Suprapubic skin (tissue), 4 donors: ENCODE results near the gene P2RY12. TPM values are rescaled to one million over a fixed set of nuclear protein-coding genes. Genes with fewer than 3 reads are reported as not detected.

Experiments used
- DNase-seq, 2 donors: peaks; one replicate each; pipeline ENCODE4 v3.0.0-alpha.2; 2019; ENCODE audit warnings: low spot score in 2 of 2
- H3K27ac ChIP-seq: fragments of 200-600 bp; sonication (generic); one replicate; pipeline ENCODE4 v1.5.1; 2019
- H3K27me3 ChIP-seq: fragments of 200-600 bp; sonication (generic); one replicate; pipeline ENCODE4 v1.5.1; 2019
- H3K36me3 ChIP-seq: fragments of 200-600 bp; sonication (generic); one replicate; pipeline ENCODE4 v1.5.1; 2019
- H3K4me1 ChIP-seq: fragments of 200-600 bp; sonication (generic); one replicate; pipeline ENCODE4 v1.5.1; 2019
- H3K4me3 ChIP-seq: fragments of 200-600 bp; sonication (generic); one replicate; pipeline ENCODE4 v1.5.1; 2019; ENCODE audit warnings: mild to moderate bottlenecking
- H3K9me3 ChIP-seq: fragments of 200-600 bp; sonication (generic); one replicate; pipeline ENCODE4 v1.5.1; 2019
- CTCF ChIP-seq, 2 donors: fragments of 200-600 bp in 1 of 2; fragments of 450-650 bp in 1 of 2; sonication (generic) in 1 of 2; IDR thresholded peaks; one replicate each; pipeline ENCODE4 v1.5.1; 2016 to 2019; ENCODE audit warnings: antibody characterized with exemption in 2 of 2, mild to moderate bottlenecking in 1 of 2, moderate library complexity in 1 of 2
- EP300 ChIP-seq: sonication (generic); formaldehyde crosslinking; IDR thresholded peaks from one replicate; pipeline ENCODE4 v1.6.1; 2017; ENCODE audit warnings: antibody characterized with exemption
- POLR2A ChIP-seq, 2 donors: fragments of 450-650 bp; IDR thresholded peaks; one replicate each; pipeline ENCODE4 v1.6.1; 2017; ENCODE audit warnings: antibody characterized with exemption in 2 of 2, mild to moderate bottlenecking in 2 of 2, moderate library complexity in 2 of 2
- POLR2AphosphoS5 ChIP-seq, 3 donors: sonication (generic); formaldehyde crosslinking; IDR thresholded peaks; one replicate each; pipeline ENCODE4 v1.6.1; 2017; ENCODE audit warnings: antibody characterized with exemption in 3 of 3
- WGBS: methylation state at CpG from one replicate; pipeline ENCODE4 v1.1.5; 2018; 5-methylcytosine and 5-hydroxymethylcytosine counted together
- total RNA-seq, 4 donors: library from RNA; depleted of rRNA; stranded (reverse); fragments of >200 nt; gene quantifications; one replicate each; pipeline ENCODE4 v1.1.0, GENCODE V29; 2016

The P2RY12 gene
- total RNA-seq, 4 donors from 2014 or later, result 1.2 TPM; not detected in 3

GRCh38 chr3:151415289-151415688 is 30.7 kb upstream of the P2RY12 start:
- no peaks in the 10 kb centered on the region for H3K4me1 ChIP-seq
- H3K27me3 ChIP-seq, result no peaks in the 10 kb centered on the region
- DNase-seq, result no peak
- WGBS, result 39% methylated on average over 1 of the region's 1 CpG
- TF ChIP-seq POLR2AphosphoS5 (IDR thresholded peaks at IDR 0.05) (no peak), EP300 (no peak), CTCF (IDR thresholded peaks at IDR 0.05) (no peak), POLR2A (IDR thresholded peaks at IDR 0.05) (no peak)
- no peak overlapping the region for H3K27ac ChIP-seq
- H3K4me3 ChIP-seq, result no peak overlapping the region
- H3K9me3 ChIP-seq, result no peaks in the 10 kb centered on the region
- no peaks in the 10 kb centered on the region for H3K36me3 ChIP-seq

- Histone ChIP-seq H3K36me3 (no peaks in the 10 kb centered on the region), H3K4me1 (no peaks in the 10 kb centered on the region), H3K4me3 (no peak overlapping the region), H3K27ac (no peak overlapping the region), H3K9me3 (no peaks in the 10 kb centered on the region), H3K27me3 (no peaks in the 10 kb centered on the region)
- TF ChIP-seq POLR2AphosphoS5 (IDR thresholded peaks at IDR 0.05) (no peak), CTCF (IDR thresholded peaks at IDR 0.05) (no peak), EP300 (no peak), POLR2A (IDR thresholded peaks at IDR 0.05) (no peak)
- no peak for DNase-seq
- 89% methylated on average over 5 of the region's 5 CpGs for WGBS
Observed at GRCh38 chr3:151412989-151413388, 28.4 kb upstream of the P2RY12 start.

- no peaks in the 10 kb centered on the region for H3K27me3 ChIP-seq
Observed at GRCh38 chr3:151410891-151411559, 26.5 kb upstream of the P2RY12 start.

GRCh38 chr3:151407928-151408327 is 23.4 kb upstream of the P2RY12 start:
- WGBS, result 91% methylated on average over 2 of the region's 2 CpGs
- no peak for DNase-seq
- TF ChIP-seq CTCF (IDR thresholded peaks at IDR 0.05) (no peak), EP300 (no peak), POLR2AphosphoS5 (IDR thresholded peaks at IDR 0.05) (no peak), POLR2A (IDR thresholded peaks at IDR 0.05) (no peak)

More at GRCh38 chr3:151410891-151411559, 26.5 kb upstream of the P2RY12 start:
- no peak overlapping the region for H3K27ac ChIP-seq
- DNase-seq, result no peak
- WGBS, result 87% methylated on average over 6 of the region's 9 CpGs
- no peak overlapping the region for H3K4me3 ChIP-seq
- no peak for TF ChIP-seq POLR2A (IDR thresholded peaks at IDR 0.05)
- no peak for TF ChIP-seq EP300
- no peak for TF ChIP-seq CTCF (IDR thresholded peaks at IDR 0.05)
- no peak for TF ChIP-seq POLR2AphosphoS5 (IDR thresholded peaks at IDR 0.05)
- H3K9me3 ChIP-seq, result no peaks in the 10 kb centered on the region
- H3K36me3 ChIP-seq, result no peaks in the 10 kb centered on the region
- H3K4me1 ChIP-seq, result no peaks in the 10 kb centered on the region

DNA sequence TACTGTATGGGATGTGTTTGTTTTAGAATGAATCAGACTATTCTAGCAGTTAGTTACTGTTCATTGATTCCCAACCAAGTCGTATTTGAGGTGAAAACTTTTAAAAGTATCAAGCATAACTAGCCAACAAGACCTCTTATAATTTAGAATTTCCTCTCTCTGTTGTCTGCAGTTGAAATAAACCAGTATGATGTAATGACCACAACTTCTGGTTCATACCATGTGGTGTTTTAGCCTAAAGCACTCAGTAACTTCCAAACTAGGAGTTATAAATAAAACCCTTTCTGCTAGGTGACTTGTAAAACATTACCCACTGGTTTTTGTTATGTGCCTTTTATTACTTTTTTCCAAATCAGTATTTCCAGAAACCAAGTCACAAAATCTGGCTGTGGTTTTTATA is 19.8 kb upstream of the P2RY12 start:
- no peak for DNase-seq
- TF ChIP-seq POLR2A (IDR thresholded peaks at IDR 0.05) (no peak), CTCF (IDR thresholded peaks at IDR 0.05) (no peak), POLR2AphosphoS5 (IDR thresholded peaks at IDR 0.05) (no peak), EP300 (no peak)

More at GRCh38 chr3:151407928-151408327, 23.4 kb upstream of the P2RY12 start:
- Histone ChIP-seq H3K27me3 (no peaks in the 10 kb centered on the region), H3K27ac (no peak overlapping the region), H3K9me3 (no peaks in the 10 kb centered on the region), H3K36me3 (no peaks in the 10 kb centered on the region), H3K4me3 (no peak overlapping the region), H3K4me1 (no peaks in the 10 kb centered on the region)

More for the DNA sequence above, 19.8 kb upstream of the P2RY12 start:
- Histone ChIP-seq H3K4me3 (no peak overlapping the region), H3K36me3 (no peaks in the 10 kb centered on the region), H3K27me3 (no peaks in the 10 kb centered on the region), H3K4me1 (no peaks in the 10 kb centered on the region), H3K27ac (no peak overlapping the region), H3K9me3 (no peaks in the 10 kb centered on the region)
- WGBS, result 67% methylated on average over 1 of the region's 1 CpG
